Mammary epithelial cell (primary cell): ENCODE results near the gene NPIPA3.

Experiments
- EZH2 ChIP-seq: IDR thresholded peaks from 2 replicates; pipeline ENCODE4 v1.6.1; 2012; ENCODE audit warnings: low read length, inconsistent platforms, borderline replicate concordance
- TF ChIP-seq, protein P1 (sequence below), 2 donors: IDR thresholded peaks in 1 of 2; conservative IDR thresholded peaks in 1 of 2; 2 replicates each; pipeline ENCODE4 v1.5.1; 2011 to 2012; ENCODE audit warnings: inconsistent platforms in 2 of 2, low read length in 2 of 2, mild to moderate bottlenecking in 2 of 2, control low read depth in 1 of 2, low read depth in 1 of 2; ENCODE audit not compliant: insufficient read depth in 1 of 2; ENCODE audit errors: extremely low read depth in 1 of 2

DNA sequence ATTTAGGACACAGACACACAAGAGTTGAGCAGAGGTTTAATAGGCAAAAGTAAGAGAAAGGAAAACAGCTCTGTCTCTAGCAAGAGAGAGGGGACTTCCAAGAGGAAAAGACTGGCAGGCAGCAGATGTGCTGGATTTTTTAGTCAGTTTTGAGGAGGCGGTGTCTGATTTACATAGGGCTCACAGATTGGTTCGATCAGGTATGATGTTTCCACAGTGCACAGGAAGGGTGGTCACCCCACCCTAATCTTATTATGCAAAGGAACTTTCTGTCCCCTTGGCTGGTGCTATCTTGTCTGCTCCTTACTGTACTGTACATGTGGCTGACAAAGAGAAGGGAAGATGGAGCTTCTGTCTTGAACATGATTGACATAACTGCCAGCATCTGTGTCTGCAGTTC, 45.1 kb upstream of the NPIPA3 start:
- TF ChIP-seq, protein P1, sequence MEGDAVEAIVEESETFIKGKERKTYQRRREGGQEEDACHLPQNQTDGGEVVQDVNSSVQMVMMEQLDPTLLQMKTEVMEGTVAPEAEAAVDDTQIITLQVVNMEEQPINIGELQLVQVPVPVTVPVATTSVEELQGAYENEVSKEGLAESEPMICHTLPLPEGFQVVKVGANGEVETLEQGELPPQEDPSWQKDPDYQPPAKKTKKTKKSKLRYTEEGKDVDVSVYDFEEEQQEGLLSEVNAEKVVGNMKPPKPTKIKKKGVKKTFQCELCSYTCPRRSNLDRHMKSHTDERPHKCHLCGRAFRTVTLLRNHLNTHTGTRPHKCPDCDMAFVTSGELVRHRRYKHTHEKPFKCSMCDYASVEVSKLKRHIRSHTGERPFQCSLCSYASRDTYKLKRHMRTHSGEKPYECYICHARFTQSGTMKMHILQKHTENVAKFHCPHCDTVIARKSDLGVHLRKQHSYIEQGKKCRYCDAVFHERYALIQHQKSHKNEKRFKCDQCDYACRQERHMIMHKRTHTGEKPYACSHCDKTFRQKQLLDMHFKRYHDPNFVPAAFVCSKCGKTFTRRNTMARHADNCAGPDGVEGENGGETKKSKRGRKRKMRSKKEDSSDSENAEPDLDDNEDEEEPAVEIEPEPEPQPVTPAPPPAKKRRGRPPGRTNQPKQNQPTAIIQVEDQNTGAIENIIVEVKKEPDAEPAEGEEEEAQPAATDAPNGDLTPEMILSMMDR (conservative IDR thresholded peaks at IDR 0.05 in 1 of 2, IDR thresholded peaks at IDR 0.05 in 1 of 2; ENCODE audit: extremely low read depth in 1 of 2, insufficient read depth in 1 of 2, low read depth in 1 of 2, low read length in 2 of 2): no peak
- TF ChIP-seq EZH2: no peak
